OCI-LY1 (cell line): ENCODE measurements around the gene HBM.
"Not testable (repeated sequence)": the region's sequence is repeated elsewhere in the genome, so short reads cannot be mapped to it uniquely, and the experiment has no call there.

Experiments used
- H2AFZ ChIP-seq: fragments of 200-600 bp; sonication (generic), shearing (Covaris generic); 2 replicates; pipeline ENCODE4 v1.6.0; 2014; ENCODE audit warnings: antibody characterized with exemption, mild to moderate bottlenecking, low read length
- H3F3A ChIP-seq: fragments of 200-600 bp; sonication (generic), shearing (Covaris generic); 2 replicates; pipeline ENCODE4 v1.6.0; 2014; ENCODE audit warnings: mild to moderate bottlenecking, antibody characterized with exemption, low read length, moderate library complexity; ENCODE audit not compliant: insufficient read depth
- H3K27ac ChIP-seq: fragments of 200-600 bp; sonication (generic); 2 replicates; pipeline ENCODE4 v1.5.1; 2014; ENCODE audit warnings: low read length, mixed run types, mild to moderate bottlenecking, low read depth; ENCODE audit not compliant: poor library complexity, severe bottlenecking
- H3K27me3 ChIP-seq: fragments of 200-600 bp; sonication (generic); 2 replicates; pipeline ENCODE4 v1.6.0; 2014; ENCODE audit warnings: antibody characterized with exemption, mild to moderate bottlenecking, low read length, moderate library complexity; ENCODE audit not compliant: insufficient read depth
- H3K36me3 ChIP-seq: fragments of 200-600 bp; sonication (generic); 2 replicates; pipeline ENCODE4 v1.6.1; 2014; ENCODE audit warnings: mild to moderate bottlenecking, antibody characterized with exemption, low read length, moderate library complexity, mixed read lengths; ENCODE audit not compliant: insufficient read depth
- H3K4me1 ChIP-seq: fragments of 200-600 bp; sonication (generic); 2 replicates; pipeline ENCODE4 v1.5.1; 2014; ENCODE audit warnings: mild to moderate bottlenecking, low read length, moderate library complexity; ENCODE audit not compliant: insufficient read depth, severe bottlenecking
- H3K4me2 ChIP-seq: fragments of 200-600 bp; sonication (generic), shearing (Covaris generic); 2 replicates; pipeline ENCODE4 v1.6.1; 2014; ENCODE audit warnings: low read length
- H3K4me3 ChIP-seq: fragments of 200-600 bp; sonication (generic); 2 replicates; pipeline ENCODE4 v1.5.1; 2014; ENCODE audit warnings: low read length, low read depth, mild to moderate bottlenecking, mixed read lengths; ENCODE audit not compliant: poor library complexity, severe bottlenecking
- H3K79me2 ChIP-seq: fragments of 200-600 bp; shearing (Covaris generic); 2 replicates; pipeline ENCODE4 v1.6.1; 2016; ENCODE audit warnings: mixed run types, low read length, mixed read lengths; ENCODE audit not compliant: insufficient read depth
- H3K9ac ChIP-seq: fragments of 200-600 bp; sonication (generic), shearing (Covaris generic); 2 replicates; pipeline ENCODE4 v1.6.1; 2014; ENCODE audit warnings: mild to moderate bottlenecking, low read length, mixed read lengths
- H3K9me2 ChIP-seq: fragments of 200-600 bp; sonication (generic), shearing (Covaris generic); 2 replicates; pipeline ENCODE4 v1.6.1; 2014; ENCODE audit warnings: low read depth, mild to moderate bottlenecking, low read length, mixed read lengths
- H3K9me3 ChIP-seq: fragments of 200-600 bp; shearing (Covaris generic); 2 replicates; pipeline ENCODE4 v1.6.1; 2014; ENCODE audit warnings: low read length, mixed read lengths
- H4K20me1 ChIP-seq: fragments of 200-600 bp; sonication (generic), shearing (Covaris generic); 2 replicates; pipeline ENCODE4 v1.6.0; 2016; ENCODE audit warnings: mild to moderate bottlenecking, low read length; ENCODE audit not compliant: insufficient read depth
- EZH2 ChIP-seq: fragments of 200-600 bp; sonication (generic), shearing (Covaris generic); IDR thresholded peaks from 2 replicates; pipeline ENCODE4 v1.8.0; 2017; ENCODE audit warnings: borderline replicate concordance, mixed run types, mild to moderate bottlenecking, antibody characterized with exemption, low read length, moderate library complexity, mixed read lengths
- TF ChIP-seq, protein P1 (sequence below): fragments of 200-600 bp; sonication (generic), shearing (Covaris generic); IDR thresholded peaks from 2 replicates; pipeline ENCODE4 v1.5.1; 2017; ENCODE audit warnings: mild to moderate bottlenecking, antibody characterized with exemption, low read length, moderate library complexity, mixed read lengths

The HBM gene

DNA sequence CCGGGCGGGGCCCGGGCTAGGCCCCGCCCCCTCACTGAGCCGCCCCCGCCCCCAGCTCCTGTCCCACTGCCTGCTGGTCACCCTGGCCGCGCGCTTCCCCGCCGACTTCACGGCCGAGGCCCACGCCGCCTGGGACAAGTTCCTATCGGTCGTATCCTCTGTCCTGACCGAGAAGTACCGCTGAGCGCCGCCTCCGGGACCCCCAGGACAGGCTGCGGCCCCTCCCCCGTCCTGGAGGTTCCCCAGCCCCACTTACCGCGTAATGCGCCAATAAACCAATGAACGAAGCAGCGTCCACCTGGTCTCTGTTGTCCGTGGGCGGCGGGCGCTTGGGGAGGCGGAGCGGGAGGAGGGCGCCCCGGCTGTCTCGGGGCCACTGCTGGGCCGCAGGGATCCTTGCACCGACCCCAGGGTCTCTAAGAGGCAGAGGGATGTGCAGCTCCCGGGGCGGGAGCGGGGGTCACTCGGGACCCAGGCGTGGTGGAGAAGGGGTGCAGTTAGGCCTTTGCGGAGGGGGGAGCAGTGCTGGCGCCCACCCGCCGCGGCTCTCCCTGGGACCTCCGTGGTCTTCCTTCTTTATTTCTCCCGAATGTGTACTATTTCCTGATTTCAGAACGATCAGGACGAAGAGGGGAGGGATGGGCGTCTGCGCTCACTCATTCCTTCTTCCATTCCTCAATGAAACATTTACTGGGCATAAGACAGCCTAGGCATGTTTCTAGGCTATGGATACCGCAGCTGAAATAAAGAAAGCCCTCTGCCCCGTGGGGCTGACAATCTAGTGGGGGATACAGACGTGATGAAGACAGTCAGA lies 11.4 kb upstream of the HBM start:
- peaks cover 6% of the 10 kb centered on the region; the same call in 1 of the 2 replicates for H3K27me3 ChIP-seq
- H3K79me2 ChIP-seq, result no peaks in the 10 kb centered on the region
- no peaks in the 10 kb centered on the region for H3K9me2 ChIP-seq
- H2AFZ ChIP-seq, result no peak overlapping the region
- no peak overlapping the region for H3K27ac ChIP-seq
- H3F3A ChIP-seq, result no peaks in the 10 kb centered on the region
- H3K9ac ChIP-seq, result no peak overlapping the region; the same call in 1 of the 2 replicates
- TF ChIP-seq, protein P1, sequence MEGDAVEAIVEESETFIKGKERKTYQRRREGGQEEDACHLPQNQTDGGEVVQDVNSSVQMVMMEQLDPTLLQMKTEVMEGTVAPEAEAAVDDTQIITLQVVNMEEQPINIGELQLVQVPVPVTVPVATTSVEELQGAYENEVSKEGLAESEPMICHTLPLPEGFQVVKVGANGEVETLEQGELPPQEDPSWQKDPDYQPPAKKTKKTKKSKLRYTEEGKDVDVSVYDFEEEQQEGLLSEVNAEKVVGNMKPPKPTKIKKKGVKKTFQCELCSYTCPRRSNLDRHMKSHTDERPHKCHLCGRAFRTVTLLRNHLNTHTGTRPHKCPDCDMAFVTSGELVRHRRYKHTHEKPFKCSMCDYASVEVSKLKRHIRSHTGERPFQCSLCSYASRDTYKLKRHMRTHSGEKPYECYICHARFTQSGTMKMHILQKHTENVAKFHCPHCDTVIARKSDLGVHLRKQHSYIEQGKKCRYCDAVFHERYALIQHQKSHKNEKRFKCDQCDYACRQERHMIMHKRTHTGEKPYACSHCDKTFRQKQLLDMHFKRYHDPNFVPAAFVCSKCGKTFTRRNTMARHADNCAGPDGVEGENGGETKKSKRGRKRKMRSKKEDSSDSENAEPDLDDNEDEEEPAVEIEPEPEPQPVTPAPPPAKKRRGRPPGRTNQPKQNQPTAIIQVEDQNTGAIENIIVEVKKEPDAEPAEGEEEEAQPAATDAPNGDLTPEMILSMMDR, result no peak
- TF ChIP-seq EZH2, result no peak
- peaks cover 4% of the 10 kb centered on the region for H3K4me1 ChIP-seq
- no peaks in the 10 kb centered on the region for H3K9me3 ChIP-seq
- H3K4me2 ChIP-seq, result peak overlapping the region; percentile 53
- H3K4me3 ChIP-seq, result peak overlapping the region; percentile 47
- no peaks in the 10 kb centered on the region for H3K36me3 ChIP-seq
- H4K20me1 ChIP-seq, result no peaks in the 10 kb centered on the region

DNA sequence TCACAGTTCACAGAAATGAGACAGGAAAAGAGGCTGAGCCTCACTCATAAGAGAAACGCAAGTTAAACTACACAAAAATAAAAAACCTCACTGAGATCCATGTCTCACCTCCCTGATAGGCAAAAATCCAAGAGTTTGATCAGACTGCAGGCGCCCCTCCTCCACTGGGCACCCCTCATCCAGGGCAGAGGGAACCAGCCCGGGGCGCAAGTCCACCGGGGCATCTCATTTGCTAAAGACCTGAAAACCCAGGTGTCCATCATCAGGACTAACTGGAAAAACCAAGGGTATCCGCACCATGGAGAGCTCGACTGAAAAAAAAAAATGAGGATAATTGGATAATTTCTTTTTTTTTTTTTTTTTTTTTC lies 10.8 kb upstream of the HBM start:
- H3K4me2 ChIP-seq, result 0 out of 2 replicates have a peak overlapping the region, but pooled peaks have one; percentile 53
- no peak overlapping the region for H3K9ac ChIP-seq
- no peaks in the 10 kb centered on the region for H3F3A ChIP-seq
- H3K27me3 ChIP-seq, result peaks cover 6% of the 10 kb centered on the region; the same call in 1 of the 2 replicates
- H3K4me3 ChIP-seq, result no peak overlapping the region
- TF ChIP-seq, protein P1, result no peak
- TF ChIP-seq EZH2, result no peak
- no peaks in the 10 kb centered on the region for H3K36me3 ChIP-seq
- no peaks in the 10 kb centered on the region for H3K79me2 ChIP-seq
- no peaks in the 10 kb centered on the region for H3K9me2 ChIP-seq
- peaks cover 4% of the 10 kb centered on the region for H3K4me1 ChIP-seq
- H4K20me1 ChIP-seq, result no peaks in the 10 kb centered on the region
- H2AFZ ChIP-seq, result no peak overlapping the region
- H3K9me3 ChIP-seq, result no peaks in the 10 kb centered on the region
- H3K27ac ChIP-seq, result no peak overlapping the region

DNA sequence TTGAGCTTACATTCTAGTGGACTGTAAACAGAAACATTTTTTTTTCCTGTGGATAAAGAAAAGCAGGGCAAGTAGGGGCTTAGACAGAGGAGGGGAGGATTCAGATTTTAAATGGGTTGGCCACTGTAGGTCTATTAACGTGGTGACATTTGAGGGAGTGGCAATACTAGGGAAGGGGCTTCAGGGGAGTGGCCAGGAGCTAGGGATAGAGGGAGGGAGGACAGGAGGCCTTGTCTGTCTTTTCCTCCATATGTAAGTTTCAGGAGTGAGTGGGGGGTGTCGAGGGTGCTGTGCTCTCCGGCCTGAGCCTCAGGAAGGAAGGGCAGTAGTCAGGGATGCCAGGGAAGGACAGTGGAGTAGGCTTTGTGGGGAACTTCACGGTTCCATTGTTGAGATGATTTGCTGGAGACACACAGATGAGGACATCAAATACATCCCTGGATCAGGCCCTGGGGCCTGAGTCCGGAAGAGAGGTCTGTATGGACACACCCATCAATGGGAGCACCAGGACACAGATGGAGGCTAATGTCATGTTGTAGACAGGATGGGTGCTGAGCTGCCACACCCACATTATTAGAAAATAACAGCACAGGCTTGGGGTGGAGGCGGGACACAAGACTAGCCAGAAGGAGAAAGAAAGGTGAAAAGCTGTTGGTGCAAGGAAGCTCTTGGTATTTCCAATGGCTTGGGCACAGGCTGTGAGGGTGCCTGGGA lies 6.5 kb upstream of the HBM start:
- no peak overlapping the region for H2AFZ ChIP-seq
- no peaks in the 10 kb centered on the region for H3F3A ChIP-seq
- H3K4me3 ChIP-seq, result no peak overlapping the region
- H3K36me3 ChIP-seq, result no peaks in the 10 kb centered on the region
- H3K4me1 ChIP-seq, result peaks cover 4% of the 10 kb centered on the region
- no peaks in the 10 kb centered on the region for H3K9me2 ChIP-seq
- H3K4me2 ChIP-seq, result no peak overlapping the region
- H3K9ac ChIP-seq, result no peak overlapping the region
- no peak overlapping the region for H3K27ac ChIP-seq
- peaks cover 6% of the 10 kb centered on the region; the same call in 1 of the 2 replicates for H3K27me3 ChIP-seq
- TF ChIP-seq, protein P1, result no peak
- no peak for TF ChIP-seq EZH2
- no peaks in the 10 kb centered on the region for H4K20me1 ChIP-seq
- H3K9me3 ChIP-seq, result no peaks in the 10 kb centered on the region
- no peaks in the 10 kb centered on the region for H3K79me2 ChIP-seq

DNA sequence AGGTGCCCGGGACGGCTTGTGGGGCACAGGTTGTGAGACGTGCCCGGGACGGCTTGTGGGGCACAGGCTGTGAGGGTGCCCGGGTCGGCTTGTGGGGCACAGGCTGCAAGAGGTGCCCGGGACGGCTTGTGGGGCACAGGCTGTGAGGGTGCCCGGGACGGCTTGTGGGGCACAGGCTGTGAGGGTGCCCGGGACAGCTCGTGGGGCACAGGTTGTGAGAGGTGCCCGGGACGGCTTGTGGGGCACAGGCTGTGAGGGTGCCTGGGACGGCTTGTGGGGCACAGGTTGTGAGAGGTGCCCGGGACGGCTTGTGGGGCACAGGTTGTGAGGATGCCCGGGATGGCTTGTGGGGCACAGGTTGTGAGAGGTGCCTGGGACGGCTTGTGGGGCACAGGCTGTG lies 5.5 kb upstream of the HBM start:
- not testable (repeated sequence) for H3K4me1 ChIP-seq, H3K4me2 ChIP-seq, H3K9me2 ChIP-seq, H3K79me2 ChIP-seq, H4K20me1 ChIP-seq, H3K36me3 ChIP-seq, H3K9ac ChIP-seq, H3F3A ChIP-seq, H3K9me3 ChIP-seq, H2AFZ ChIP-seq, H3K4me3 ChIP-seq, H3K27me3 ChIP-seq, H3K27ac ChIP-seq
